B cell (primary cell): ENCODE measurements around the gene DPP10. TPM values are rescaled to one million over a fixed set of nuclear protein-coding genes. Genes with fewer than 3 reads are reported as not detected.

Experiments
- ATAC-seq: fragments of 200-7000 bp; cut with Tn5 transposase; one replicate; pipeline ENCODE4 v1.10.0; 2021; ENCODE audit warnings: low read depth, mild to moderate bottlenecking, moderate number of reproducible peaks, moderate library complexity
- CTCF ChIA-PET: fragments of 350-600 bp; sonication (Branson Sonifier 250); formaldehyde crosslinking; loops from one replicate; lab custom pipeline; 2021; ENCODE audit warnings: antibody characterized with exemption, inconsistent platforms; lab: Charles Lee
- POLR2A ChIA-PET: fragments of 350-600 bp; sonication (Branson Sonifier 250); formaldehyde crosslinking; loops from one replicate; lab custom pipeline; 2021; ENCODE audit warnings: antibody characterized with exemption; lab: Charles Lee
- DNase-seq: peaks from one replicate; pipeline ENCODE4 v3.0.0; 2013
- H2AFZ ChIP-seq: 2 replicates; pipeline ENCODE4 v1.6.1; 2012; ENCODE audit warnings: mild to moderate bottlenecking, low read depth, low read length; ENCODE audit not compliant: insufficient read depth, poor library complexity, severe bottlenecking
- H3K27ac ChIP-seq, 2 donors: 1 replicate in 1 of 2; 2 replicates in 1 of 2; pipeline ENCODE4 v1.5.1; 2012 to 2013; ENCODE audit warnings: low read length in 2 of 2, mild to moderate bottlenecking in 2 of 2, moderate library complexity in 1 of 2
- H3K27me3 ChIP-seq, 4 experiments: fragments of 200-600 bp in 1 of 4; sonication (generic) in 1 of 4; replicated peaks in 1 of 4; 1 replicate in 2 of 4; 2 replicates in 2 of 4; pipeline versions ENCODE4 v1.6.1 to v1.7.0; 2013 to 2016; ENCODE audit warnings: low read length in 3 of 4, mild to moderate bottlenecking in 2 of 4, mixed read lengths in 1 of 4, moderate library complexity in 1 of 4; ENCODE audit not compliant: insufficient read depth in 4 of 4, control insufficient read depth in 3 of 4; ENCODE audit errors: control extremely low read depth in 1 of 4
- H3K36me3 ChIP-seq, 2 experiments: replicated peaks in 1 of 2; 1 replicate in 1 of 2; 2 replicates in 1 of 2; pipeline versions ENCODE4 v1.6.1 to v1.7.1; 2013; ENCODE audit warnings: low read length in 1 of 2; ENCODE audit not compliant: insufficient read depth in 2 of 2, control insufficient read depth in 1 of 2; ENCODE audit errors: control extremely low read depth in 1 of 2, extremely low read depth in 1 of 2
- H3K4me1 ChIP-seq, 2 donors: fragments of 200-600 bp in 1 of 2; sonication (generic) in 1 of 2; 1 replicate in 1 of 2; 2 replicates in 1 of 2; pipeline versions ENCODE4 v1.5.1 to v1.6.1; 2013 to 2017; ENCODE audit warnings: low read length in 2 of 2; ENCODE audit not compliant: control insufficient read depth in 2 of 2, insufficient read depth in 2 of 2
- H3K4me2 ChIP-seq: replicated peaks from 2 replicates; pipeline ENCODE3; 2012; ENCODE audit warnings: mild to moderate bottlenecking, low read depth, low read length; ENCODE audit not compliant: poor library complexity, severe bottlenecking
- H3K4me3 ChIP-seq, 5 experiments: fragments of 200-600 bp in 1 of 5; sonication (generic) in 1 of 5; 1 replicate in 3 of 5; 2 replicates in 2 of 5; pipeline versions ENCODE4 v1.5.1 to v1.7.0; 2011 to 2016; ENCODE audit warnings: low read length in 4 of 5, mild to moderate bottlenecking in 4 of 5, low read depth in 2 of 5, control low read depth in 1 of 5, moderate library complexity in 1 of 5; ENCODE audit not compliant: insufficient read depth in 1 of 5; ENCODE audit errors: control extremely low read depth in 1 of 5, extremely low read depth in 1 of 5
- H3K79me2 ChIP-seq: fragments of 200-600 bp; sonication (generic); one replicate; pipeline ENCODE4 v1.6.0; 2016; ENCODE audit warnings: low read length; ENCODE audit not compliant: control insufficient read depth, insufficient read depth
- H3K9ac ChIP-seq: fragments of 200-600 bp; sonication (generic); 2 replicates; pipeline ENCODE4 v1.6.1; 2017; ENCODE audit warnings: mild to moderate bottlenecking, low read length, moderate library complexity
- H3K9me3 ChIP-seq, 3 donors: one replicate each; pipeline versions ENCODE4 v1.6.1 to v1.7.1; 2013; ENCODE audit warnings: low read length in 2 of 3; ENCODE audit not compliant: control insufficient read depth in 2 of 3, insufficient read depth in 1 of 3; ENCODE audit errors: control extremely low read depth in 1 of 3
- H4K20me1 ChIP-seq: 2 replicates; pipeline ENCODE4 v1.6.0; 2012; ENCODE audit warnings: mild to moderate bottlenecking, low read length; ENCODE audit not compliant: insufficient read depth, control insufficient read depth, poor library complexity, severe bottlenecking
- H3K27ac Mint-ChIP-seq: one replicate; pipeline ENCODE4 v1.8.0; 2021; ENCODE audit warnings: mixed read lengths
- H3K27me3 Mint-ChIP-seq: one replicate; pipeline ENCODE4 v1.8.0; 2021; ENCODE audit warnings: mixed read lengths
- H3K4me1 Mint-ChIP-seq: one replicate; pipeline ENCODE4 v1.8.0; 2021; ENCODE audit warnings: mixed read lengths
- H3K4me3 Mint-ChIP-seq: one replicate; pipeline ENCODE4 v1.8.0; 2021; ENCODE audit warnings: mixed read lengths
- H3K9me3 Mint-ChIP-seq: one replicate; pipeline ENCODE4 v1.8.0; 2022; ENCODE audit warnings: mixed read lengths; ENCODE audit not compliant: insufficient read depth
- EZH2 ChIP-seq: IDR thresholded peaks from 2 replicates; pipeline ENCODE4 v1.6.1; 2012; ENCODE audit warnings: borderline replicate concordance, low read depth, mild to moderate bottlenecking, moderate library complexity, low read length; ENCODE audit not compliant: insufficient read depth, poor library complexity, severe bottlenecking
- WGBS: methylation state at CpG from one replicate; pipeline ENCODE4 v1.1.5; 2013; ENCODE audit warnings: missing lambda C conversion rate; ENCODE audit not compliant: insufficient coverage; 5-methylcytosine and 5-hydroxymethylcytosine counted together
- intact Hi-C: fragments of 100-400 bp; cut with micrococcal nuclease; formaldehyde crosslinking; loops from one replicate; pipeline ENCODE4 v1.10.0; 2022
- polyA plus RNA-seq: library from polyadenylated mRNA; depleted of rRNA; stranded (reverse); fragments of >200 nt; gene quantifications from 2 replicates; pipeline ENCODE4 v1.2.3, GENCODE V29; 2012
- total RNA-seq, 2 donors: library from RNA; stranded (reverse); fragments of 120-200 nt in 1 of 2; gene quantifications; 1 replicate in 1 of 2; 2 replicates in 1 of 2; pipeline versions ENCODE4 v1.2.3 to v1.2.4, GENCODE V29; 2013 to 2022
- TF ChIP-seq, protein P1 (sequence below): fragments of 200-600 bp; IDR thresholded peaks from one replicate; pipeline ENCODE4 v1.8.0; 2022; ENCODE audit warnings: antibody characterized with exemption, mild to moderate bottlenecking

Gene DPP10
- total and polyA plus RNA-seq, 2 donors (not counting 1 experiment from before 2014, with no cell fraction given), result not detected

DNA sequence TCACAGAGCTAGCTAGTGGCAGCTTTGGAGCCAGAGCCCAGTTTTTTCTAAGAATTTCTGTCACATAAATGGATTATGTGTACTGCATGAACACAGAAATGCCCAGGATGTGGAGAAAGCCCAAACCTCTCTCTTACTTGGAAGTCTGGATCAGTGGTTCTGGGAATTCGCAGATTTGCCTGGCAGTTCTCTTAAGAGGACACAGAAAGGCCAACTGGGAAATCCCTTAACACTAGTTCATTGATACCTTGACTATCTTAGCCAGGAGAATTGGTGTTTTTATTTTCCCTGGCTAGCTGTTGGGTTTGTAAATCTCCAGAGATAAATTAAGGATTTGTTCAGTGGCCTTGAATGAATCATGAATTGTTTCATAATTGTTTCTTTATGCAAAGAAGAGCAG lies 95.3 kb downstream of the DPP10 start:
- ChIA-PET POLR2A (no interaction called here), CTCF (no interaction called here)

DNA sequence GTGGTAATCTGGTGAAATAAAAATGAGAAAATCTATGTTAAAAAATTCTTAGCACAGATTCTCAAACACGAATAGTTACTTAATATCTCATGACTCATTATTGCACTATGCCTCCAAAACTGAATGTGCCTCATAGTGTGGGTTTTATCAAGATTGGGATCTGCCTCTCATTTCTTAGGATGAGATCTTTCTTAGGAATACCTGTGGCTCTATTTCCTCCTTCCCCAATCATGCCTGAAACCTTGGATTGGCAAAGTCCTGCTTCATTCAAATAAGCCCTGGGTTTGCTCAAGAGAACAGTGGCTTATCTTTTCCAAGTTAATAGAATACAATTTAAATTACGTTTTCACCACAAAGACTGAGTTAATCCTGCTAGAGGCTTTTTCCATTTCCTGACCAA lies 100.3 kb downstream of the DPP10 start:
- H2AFZ ChIP-seq, result no peak overlapping the region
- no peak overlapping the region for H3K27ac ChIP-seq
- POLR2A ChIA-PET, result no interaction called here
- no peak for TF ChIP-seq EZH2
- TF ChIP-seq, protein P1, sequence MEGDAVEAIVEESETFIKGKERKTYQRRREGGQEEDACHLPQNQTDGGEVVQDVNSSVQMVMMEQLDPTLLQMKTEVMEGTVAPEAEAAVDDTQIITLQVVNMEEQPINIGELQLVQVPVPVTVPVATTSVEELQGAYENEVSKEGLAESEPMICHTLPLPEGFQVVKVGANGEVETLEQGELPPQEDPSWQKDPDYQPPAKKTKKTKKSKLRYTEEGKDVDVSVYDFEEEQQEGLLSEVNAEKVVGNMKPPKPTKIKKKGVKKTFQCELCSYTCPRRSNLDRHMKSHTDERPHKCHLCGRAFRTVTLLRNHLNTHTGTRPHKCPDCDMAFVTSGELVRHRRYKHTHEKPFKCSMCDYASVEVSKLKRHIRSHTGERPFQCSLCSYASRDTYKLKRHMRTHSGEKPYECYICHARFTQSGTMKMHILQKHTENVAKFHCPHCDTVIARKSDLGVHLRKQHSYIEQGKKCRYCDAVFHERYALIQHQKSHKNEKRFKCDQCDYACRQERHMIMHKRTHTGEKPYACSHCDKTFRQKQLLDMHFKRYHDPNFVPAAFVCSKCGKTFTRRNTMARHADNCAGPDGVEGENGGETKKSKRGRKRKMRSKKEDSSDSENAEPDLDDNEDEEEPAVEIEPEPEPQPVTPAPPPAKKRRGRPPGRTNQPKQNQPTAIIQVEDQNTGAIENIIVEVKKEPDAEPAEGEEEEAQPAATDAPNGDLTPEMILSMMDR, result no peak
- H3K79me2 ChIP-seq, result no peaks in the 10 kb centered on the region
- H3K4me1 Mint-ChIP-seq, result no peaks in the 10 kb centered on the region
- H3K4me2 ChIP-seq, result no peak overlapping the region
- no peaks in the 10 kb centered on the region for H4K20me1 ChIP-seq
- no peak for ATAC-seq
- DNase-seq, result no peak
- no peaks in the 10 kb centered on the region for H3K4me1 ChIP-seq
- peaks cover 0 to 4% (median 0%) of the 10 kb centered on the region in 4 experiments for H3K27me3 ChIP-seq
- H3K27me3 Mint-ChIP-seq, result peaks cover 13% of the 10 kb centered on the region
- no peaks in the 10 kb centered on the region for H3K36me3 ChIP-seq
- WGBS, result no CpG with 5 or more reads among the region's 2 CpGs
- CTCF ChIA-PET, result no interaction called here
- H3K4me3 Mint-ChIP-seq, result no peak overlapping the region
- H3K4me3 ChIP-seq, result no peak overlapping the region
- no peaks in the 10 kb centered on the region for H3K9me3 Mint-ChIP-seq
- H3K27ac Mint-ChIP-seq, result no peak overlapping the region
- H3K9ac ChIP-seq, result no peak overlapping the region
- H3K9me3 ChIP-seq, result no peaks in the 10 kb centered on the region
- intact Hi-C loops, result no loop called here

More for the DNA sequence above, 95.3 kb downstream of the DPP10 start:
- Histone ChIP-seq H4K20me1 (no peaks in the 10 kb centered on the region), H3K27ac (no peak overlapping the region), H3K9ac (no peak overlapping the region), H3K4me2 (no peak overlapping the region), H3K79me2 (no peaks in the 10 kb centered on the region), H2AFZ (no peak overlapping the region), H3K27me3 (no peaks in the 10 kb centered on the region), H3K36me3 (no peaks in the 10 kb centered on the region), H3K4me3 (no peak overlapping the region), H3K4me1 (no peaks in the 10 kb centered on the region), H3K9me3 (no peaks in the 10 kb centered on the region)
- H3K4me1 Mint-ChIP-seq, result no peaks in the 10 kb centered on the region
- no peak overlapping the region for H3K4me3 Mint-ChIP-seq
- TF ChIP-seq, protein P1, result no peak
- TF ChIP-seq EZH2, result no peak
- H3K27me3 Mint-ChIP-seq, result peaks cover 15% of the 10 kb centered on the region
- no peak for DNase-seq
- no peak overlapping the region for H3K27ac Mint-ChIP-seq
- no peaks in the 10 kb centered on the region for H3K9me3 Mint-ChIP-seq
- WGBS, result 83% methylated on average over 1 of the region's 1 CpG
- ATAC-seq, result no peak
- intact Hi-C loops, result no loop called here
